Measurements from ENCODE around the gene ZNF784.
"Not testable (repeated sequence)": the region's sequence is repeated elsewhere in the genome, so short reads cannot be mapped to it uniquely, and the experiment has no call there.

ZNF784 gene

GRCh38 chr19:55584871-55585270 is 39.5 kb downstream of the ZNF784 start:
- no peak overlapping the region for H3K9ac ChIP-seq (ENCODE audit: low read length)
- no peak for TF ChIP-seq CTCF (IDR thresholded peaks at IDR 0.05; ENCODE audit: low read length)
- no peak for TF ChIP-seq EZH2 (IDR thresholded peaks at IDR 0.05; ENCODE audit: borderline replicate concordance, low read length)
- H3K4me3 ChIP-seq (ENCODE audit: low read depth, low read length, poor library complexity, severe bottlenecking) = no peak overlapping the region
- no peak overlapping the region for H3K4me2 ChIP-seq (ENCODE audit: low read length)
- no peak overlapping the region for H3K27ac ChIP-seq (ENCODE audit: low read depth, low read length, poor library complexity, severe bottlenecking)
- no peaks in the 10 kb centered on the region for H3K9me2 ChIP-seq (ENCODE audit: low read depth, low read length)
- H3F3A ChIP-seq (ENCODE audit: insufficient read depth, low read length) = no peaks in the 10 kb centered on the region
- no peaks in the 10 kb centered on the region for H3K9me3 ChIP-seq (ENCODE audit: low read length)
- no peak overlapping the region for H2AFZ ChIP-seq (ENCODE audit: low read length)
- no peaks in the 10 kb centered on the region for H4K20me1 ChIP-seq (ENCODE audit: insufficient read depth, low read length)
- H3K36me3 ChIP-seq (ENCODE audit: insufficient read depth, low read length) = no peaks in the 10 kb centered on the region
- H3K4me1 ChIP-seq (ENCODE audit: insufficient read depth, low read length, severe bottlenecking) = peaks cover 24% of the 10 kb centered on the region
- no peaks in the 10 kb centered on the region; the same call in 1 of the 2 replicates for H3K27me3 ChIP-seq (ENCODE audit: insufficient read depth, low read length)
- H3K79me2 ChIP-seq (ENCODE audit: insufficient read depth, low read length) = no peaks in the 10 kb centered on the region

- not testable (repeated sequence) for H4K20me1 ChIP-seq (ENCODE audit: insufficient read depth, low read length); H3F3A ChIP-seq (ENCODE audit: insufficient read depth, low read length); H3K36me3 ChIP-seq (ENCODE audit: insufficient read depth, low read length); H3K9me3 ChIP-seq (ENCODE audit: low read length); H3K79me2 ChIP-seq (ENCODE audit: insufficient read depth, low read length); H3K9ac ChIP-seq (ENCODE audit: low read length); H3K4me2 ChIP-seq (ENCODE audit: low read length); H3K4me3 ChIP-seq (ENCODE audit: low read depth, low read length, poor library complexity, severe bottlenecking); H3K27ac ChIP-seq (ENCODE audit: low read depth, low read length, poor library complexity, severe bottlenecking); H3K9me2 ChIP-seq (ENCODE audit: low read depth, low read length); H2AFZ ChIP-seq (ENCODE audit: low read length); H3K27me3 ChIP-seq (ENCODE audit: insufficient read depth, low read length)
- H3K4me1 ChIP-seq (ENCODE audit: insufficient read depth, low read length, severe bottlenecking) = peaks cover 30% of the 10 kb centered on the region
Measured at GRCh38 chr19:55583897-55584296, 40.5 kb downstream of the ZNF784 start.

- not testable (repeated sequence) for H3K27me3 ChIP-seq (ENCODE audit: insufficient read depth, low read length); H3K4me3 ChIP-seq (ENCODE audit: low read depth, low read length, poor library complexity, severe bottlenecking); H2AFZ ChIP-seq (ENCODE audit: low read length); H3K9me2 ChIP-seq (ENCODE audit: low read depth, low read length); H3K9ac ChIP-seq (ENCODE audit: low read length); H3K79me2 ChIP-seq (ENCODE audit: insufficient read depth, low read length); H3K4me2 ChIP-seq (ENCODE audit: low read length); H3K9me3 ChIP-seq (ENCODE audit: low read length); H4K20me1 ChIP-seq (ENCODE audit: insufficient read depth, low read length); H3F3A ChIP-seq (ENCODE audit: insufficient read depth, low read length); H3K27ac ChIP-seq (ENCODE audit: low read depth, low read length, poor library complexity, severe bottlenecking); H3K36me3 ChIP-seq (ENCODE audit: insufficient read depth, low read length)
- peaks cover 30% of the 10 kb centered on the region for H3K4me1 ChIP-seq (ENCODE audit: insufficient read depth, low read length, severe bottlenecking)
Measured at GRCh38 chr19:55582284-55582683, 42.1 kb downstream of the ZNF784 start.

- no peak overlapping the region for H3K4me3 ChIP-seq (ENCODE audit: low read depth, low read length, poor library complexity, severe bottlenecking)
- no peak overlapping the region for H3K9ac ChIP-seq (ENCODE audit: low read length)
- no peak overlapping the region for H3K4me2 ChIP-seq (ENCODE audit: low read length)
- H3K9me2 ChIP-seq (ENCODE audit: low read depth, low read length) = no peaks in the 10 kb centered on the region
- no peaks in the 10 kb centered on the region for H4K20me1 ChIP-seq (ENCODE audit: insufficient read depth, low read length)
- H3K27me3 ChIP-seq (ENCODE audit: insufficient read depth, low read length) = no peaks in the 10 kb centered on the region; the same call in 1 of the 2 replicates
- H3K9me3 ChIP-seq (ENCODE audit: low read length) = no peaks in the 10 kb centered on the region
- H3F3A ChIP-seq (ENCODE audit: insufficient read depth, low read length) = no peaks in the 10 kb centered on the region
- no peaks in the 10 kb centered on the region for H3K79me2 ChIP-seq (ENCODE audit: insufficient read depth, low read length)
- no peak for TF ChIP-seq CTCF (IDR thresholded peaks at IDR 0.05; ENCODE audit: low read length)
- TF ChIP-seq EZH2 (IDR thresholded peaks at IDR 0.05; ENCODE audit: borderline replicate concordance, low read length) = no peak
- no peak overlapping the region for H3K27ac ChIP-seq (ENCODE audit: low read depth, low read length, poor library complexity, severe bottlenecking)
- peaks cover 9% of the 10 kb centered on the region for H3K36me3 ChIP-seq (ENCODE audit: insufficient read depth, low read length)
- H3K4me1 ChIP-seq (ENCODE audit: insufficient read depth, low read length, severe bottlenecking) = peaks cover 26% of the 10 kb centered on the region
- no peak overlapping the region for H2AFZ ChIP-seq (ENCODE audit: low read length)
Measured at GRCh38 chr19:55581823-55582223, 42.5 kb downstream of the ZNF784 start.
